Mesodermal cell (in vitro differentiated cells): Measurements from ENCODE around the gene CHST5.

Experiments
- H3K27ac ChIP-seq: 2 replicates; pipeline ENCODE4 v1.7.0; 2013; ENCODE audit warnings: mild to moderate bottlenecking, low read depth, low read length, moderate library complexity; ENCODE audit not compliant: severe bottlenecking
- H3K36me3 ChIP-seq: 2 replicates; pipeline ENCODE4 v1.7.1; 2013; ENCODE audit warnings: mild to moderate bottlenecking, low read length, moderate library complexity; ENCODE audit not compliant: control insufficient read depth, insufficient read depth
- H3K4me1 ChIP-seq: one replicate; pipeline ENCODE4 v1.7.1; 2013; ENCODE audit warnings: mild to moderate bottlenecking, low read length; ENCODE audit not compliant: insufficient read depth, control insufficient read depth, poor library complexity, severe bottlenecking
- H3K4me3 ChIP-seq: 2 replicates; pipeline ENCODE4 v1.7.0; 2013; ENCODE audit warnings: low read length, control low read depth, mild to moderate bottlenecking; ENCODE audit not compliant: insufficient read depth, poor library complexity, severe bottlenecking; ENCODE audit errors: extremely low read depth
- H3K9me3 ChIP-seq: 2 replicates; pipeline ENCODE4 v1.7.1; 2013; ENCODE audit warnings: mild to moderate bottlenecking, low read length, moderate library complexity; ENCODE audit not compliant: control insufficient read depth
- WGBS, 2 experiments: methylation state at CpG; one replicate each; pipeline ENCODE4 v1.1.5; 2013; ENCODE audit warnings: missing lambda C conversion rate in 2 of 2; ENCODE audit not compliant: insufficient coverage in 2 of 2; 5-methylcytosine and 5-hydroxymethylcytosine counted together

Gene CHST5

GRCh38 chr16:75486676-75487313 lies 49.1 kb downstream of the CHST5 start:
- Histone ChIP-seq H3K36me3 (no peaks in the 10 kb centered on the region), H3K9me3 (no peaks in the 10 kb centered on the region), H3K4me1 (no peaks in the 10 kb centered on the region), H3K27ac (no peak overlapping the region), H3K4me3 (no peak overlapping the region)
- 100% methylated on average over 1 of the region's 2 CpGs; no CpG with 5 or more reads in 1 of the 2 experiments for WGBS, 2 experiments

GRCh38 chr16:75486014-75486675 lies 49.8 kb downstream of the CHST5 start:
- Histone ChIP-seq H3K4me3 (no peak overlapping the region), H3K36me3 (no peaks in the 10 kb centered on the region), H3K4me1 (no peaks in the 10 kb centered on the region), H3K27ac (no peak overlapping the region), H3K9me3 (no peaks in the 10 kb centered on the region)
- WGBS, 2 experiments = 92 to 97% methylated on average over 8 to 9 of the region's 9 CpGs

GRCh38 chr16:75485230-75486013 lies 50.5 kb downstream of the CHST5 start:
- H3K4me3 ChIP-seq = no peak overlapping the region
- H3K36me3 ChIP-seq = no peaks in the 10 kb centered on the region
- H3K27ac ChIP-seq = no peak overlapping the region
- H3K9me3 ChIP-seq = no peaks in the 10 kb centered on the region
- 94 to 95% methylated on average over 7 of the region's 7 CpGs for WGBS, 2 experiments
- no peaks in the 10 kb centered on the region for H3K4me1 ChIP-seq

- Histone ChIP-seq H3K4me3 (no peak overlapping the region), H3K36me3 (no peaks in the 10 kb centered on the region), H3K4me1 (no peaks in the 10 kb centered on the region), H3K27ac (no peak overlapping the region), H3K9me3 (no peaks in the 10 kb centered on the region)
- WGBS, 2 experiments = 96 to 100% methylated on average over 2 of the region's 2 CpGs
Measured at GRCh38 chr16:75483222-75483621, 52.7 kb downstream of the CHST5 start.

- H3K4me1 ChIP-seq = no peaks in the 10 kb centered on the region
- no peak overlapping the region for H3K4me3 ChIP-seq
- 91 to 96% methylated on average over 11 to 12 of the region's 14 CpGs for WGBS, 2 experiments
- H3K36me3 ChIP-seq = no peaks in the 10 kb centered on the region
- no peak overlapping the region for H3K27ac ChIP-seq
- H3K9me3 ChIP-seq = no peaks in the 10 kb centered on the region
Measured at GRCh38 chr16:75482434-75483205, 53.3 kb downstream of the CHST5 start.

GRCh38 chr16:75481475-75481874 lies 54.4 kb downstream of the CHST5 start:
- H3K9me3 ChIP-seq = no peaks in the 10 kb centered on the region
- H3K4me1 ChIP-seq = no peaks in the 10 kb centered on the region
- 96 to 100% methylated on average over 4 of the region's 7 CpGs for WGBS, 2 experiments
- no peak overlapping the region for H3K27ac ChIP-seq
- no peaks in the 10 kb centered on the region for H3K36me3 ChIP-seq
- H3K4me3 ChIP-seq = no peak overlapping the region

DNA sequence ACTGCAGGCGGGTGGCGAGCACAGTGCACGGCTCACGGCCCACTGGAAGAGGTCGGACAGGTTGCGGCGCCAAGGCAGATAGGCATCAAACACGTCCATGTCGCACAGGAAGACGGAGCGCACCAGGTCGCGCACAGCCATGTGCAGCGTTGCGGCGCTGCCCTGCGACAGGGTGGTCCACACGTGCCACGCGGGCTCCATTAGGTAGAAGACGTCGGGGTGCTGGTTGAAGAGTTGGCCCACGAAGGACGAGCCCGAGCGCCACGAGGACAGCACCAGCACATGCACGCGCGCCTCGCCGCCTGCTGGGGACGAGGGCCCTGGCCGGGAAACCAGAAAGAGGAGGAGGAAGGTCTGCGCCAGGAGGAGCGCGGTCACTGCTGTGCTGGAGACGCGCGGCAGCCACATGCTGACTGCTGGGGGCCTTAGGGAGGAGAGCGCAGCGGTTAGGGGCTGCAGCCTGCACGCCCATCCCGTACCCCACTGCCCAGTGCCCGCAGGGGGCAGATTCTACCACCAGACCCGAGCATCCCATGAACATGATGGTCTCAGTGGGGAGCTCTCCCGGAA lies 56.4 kb downstream of the CHST5 start:
- Histone ChIP-seq H3K4me3 (no peak overlapping the region), H3K4me1 (no peaks in the 10 kb centered on the region), H3K36me3 (no peaks in the 10 kb centered on the region), H3K9me3 (no peaks in the 10 kb centered on the region), H3K27ac (no peak overlapping the region)
- WGBS, 2 experiments = 95 to 97% methylated on average over 44 to 47 of the region's 47 CpGs
